Measurements from ENCODE around the gene MYADML2. TPM values are rescaled to one million over a fixed set of nuclear protein-coding genes. Genes with fewer than 3 reads are reported as not detected.

The MYADML2 gene
- total RNA-seq, 1 experiment from 2014 or later: 0.22 TPM

DNA sequence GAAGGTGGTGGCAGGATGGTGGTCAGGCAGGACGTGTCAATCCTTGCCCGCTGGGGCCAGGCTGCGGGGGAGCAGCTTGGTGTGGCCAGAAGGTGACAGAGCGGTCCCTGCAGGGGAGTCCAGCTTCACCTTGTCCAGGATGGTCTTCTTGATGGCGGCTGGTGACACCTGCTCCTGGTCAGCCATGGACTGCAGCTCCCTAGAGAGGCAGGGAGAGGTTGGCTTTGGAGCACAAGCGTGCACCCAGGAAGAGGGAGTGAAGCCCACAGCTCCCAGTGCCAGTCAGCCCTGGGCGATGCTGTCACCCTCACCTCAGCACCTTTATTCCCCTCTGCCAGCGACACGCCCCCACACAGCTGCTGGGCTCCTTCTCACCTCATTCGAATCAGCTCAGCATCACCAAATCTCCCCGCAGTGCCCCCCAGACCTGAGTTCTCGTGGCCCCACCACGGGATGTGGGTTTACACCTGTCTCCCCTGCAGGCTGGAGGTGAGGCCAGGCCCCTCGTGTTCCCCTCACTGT is 13.8 kb downstream of the MYADML2 start:
- no peak overlapping the region for H3K18ac ChIP-seq (ENCODE audit: insufficient read length, low read depth, low read length)
- no peak overlapping the region for H3K56ac ChIP-seq (ENCODE audit: insufficient read length, low read depth, low read length)
- H2BK20ac ChIP-seq (ENCODE audit: low read depth, low read length, poor library complexity, severe bottlenecking): no peak overlapping the region
- H3K4me2 ChIP-seq (ENCODE audit: insufficient read depth, insufficient read length, low read length): no peak overlapping the region
- Mint-ChIP-seq H3K9me3 (no peaks in the 10 kb centered on the region), H3K36me3 (ENCODE audit: insufficient read depth in 1 of 3, low read depth in 3 of 3) (peaks cover 3 to 32% (median 21%) of the 10 kb centered on the region in 3 experiments; a peak in 6 of 7 replicates), H3K27me3 (ENCODE audit: low read depth) (peaks cover 28% of the 10 kb centered on the region), H3K4me1 (peaks cover 2 to 21% of the 10 kb centered on the region in 2 experiments; a peak in 3 of 4 replicates), H3K4me3 (no peak overlapping the region; a peak in 1 of 5 replicates), H3K27ac (no peak overlapping the region; a peak in 1 of 7 replicates)
- H3K4ac ChIP-seq (ENCODE audit: low read depth, low read length): no peak overlapping the region
- H3K79me1 ChIP-seq (ENCODE audit: insufficient read depth, low read depth, low read length, poor library complexity, severe bottlenecking): peaks cover 3% of the 10 kb centered on the region
- no peak overlapping the region for H2BK12ac ChIP-seq (ENCODE audit: insufficient read length, low read depth, low read length)
- peaks cover 7% of the 10 kb centered on the region for H3K23me2 ChIP-seq (ENCODE audit: insufficient read length, low read depth, low read length, poor library complexity, severe bottlenecking)
- H4K8ac ChIP-seq (replicated peaks; ENCODE audit: insufficient read length, low read depth, low read length): no peak overlapping the region
- H2AK5ac ChIP-seq (ENCODE audit: insufficient read length, low read length): no peak overlapping the region
- peaks cover 4% of the 10 kb centered on the region for H4K20me1 ChIP-seq (ENCODE audit: control insufficient read depth, insufficient read depth, insufficient read length)
- TF ChIP-seq, protein P1, sequence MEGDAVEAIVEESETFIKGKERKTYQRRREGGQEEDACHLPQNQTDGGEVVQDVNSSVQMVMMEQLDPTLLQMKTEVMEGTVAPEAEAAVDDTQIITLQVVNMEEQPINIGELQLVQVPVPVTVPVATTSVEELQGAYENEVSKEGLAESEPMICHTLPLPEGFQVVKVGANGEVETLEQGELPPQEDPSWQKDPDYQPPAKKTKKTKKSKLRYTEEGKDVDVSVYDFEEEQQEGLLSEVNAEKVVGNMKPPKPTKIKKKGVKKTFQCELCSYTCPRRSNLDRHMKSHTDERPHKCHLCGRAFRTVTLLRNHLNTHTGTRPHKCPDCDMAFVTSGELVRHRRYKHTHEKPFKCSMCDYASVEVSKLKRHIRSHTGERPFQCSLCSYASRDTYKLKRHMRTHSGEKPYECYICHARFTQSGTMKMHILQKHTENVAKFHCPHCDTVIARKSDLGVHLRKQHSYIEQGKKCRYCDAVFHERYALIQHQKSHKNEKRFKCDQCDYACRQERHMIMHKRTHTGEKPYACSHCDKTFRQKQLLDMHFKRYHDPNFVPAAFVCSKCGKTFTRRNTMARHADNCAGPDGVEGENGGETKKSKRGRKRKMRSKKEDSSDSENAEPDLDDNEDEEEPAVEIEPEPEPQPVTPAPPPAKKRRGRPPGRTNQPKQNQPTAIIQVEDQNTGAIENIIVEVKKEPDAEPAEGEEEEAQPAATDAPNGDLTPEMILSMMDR (conservative IDR thresholded peaks at IDR 0.05): no peak
- H2BK120ac ChIP-seq (ENCODE audit: low read depth, low read length, poor library complexity, severe bottlenecking): no peak overlapping the region
- H2BK15ac ChIP-seq (ENCODE audit: low read depth, low read length): no peak overlapping the region
- no peak overlapping the region; the same call in 1 of the 2 replicates for H3K14ac ChIP-seq (ENCODE audit: insufficient read depth, low read length)
- H3K79me2 ChIP-seq (ENCODE audit: insufficient read depth, low read length): peaks cover 2% of the 10 kb centered on the region; the same call in 1 of the 2 replicates
- no peak for DNase-seq
- H3K9me3 ChIP-seq (ENCODE audit: control insufficient read depth, low read depth, low read length): no peaks in the 10 kb centered on the region
- no peak overlapping the region for H4K91ac ChIP-seq (ENCODE audit: insufficient read length, low read depth, low read length)
- H3K9ac ChIP-seq (ENCODE audit: extremely low read depth, insufficient read length, low read length): no peak overlapping the region
- H3K23ac ChIP-seq (ENCODE audit: insufficient read length, low read depth, low read length): no peak overlapping the region
- H4K5ac ChIP-seq (ENCODE audit: insufficient read length, low read depth, low read length): no peak overlapping the region
- H3K4me1 ChIP-seq (ENCODE audit: insufficient read depth, low read length): no peaks in the 10 kb centered on the region
- no peak overlapping the region for H2BK5ac ChIP-seq (ENCODE audit: insufficient read length, low read length)
- H3T11ph ChIP-seq (ENCODE audit: low read length): no peak overlapping the region
- no peaks in the 10 kb centered on the region; the same call in 1 of the 2 replicates for H3K27me3 ChIP-seq (ENCODE audit: insufficient read depth, low read length)
- no CpG with 5 or more reads among the region's 14 CpGs for WGBS (ENCODE audit: extremely low coverage, insufficient read length, low lambda C conversion rate)
- H3K27ac ChIP-seq (ENCODE audit: insufficient read length, low read depth, low read length): no peak overlapping the region
- H2AFZ ChIP-seq (ENCODE audit: low read length): no peak overlapping the region

All from H9 (cell line).